Astrocyte of the cerebellum (primary cell): ENCODE results near the gene AURKAIP1.
A peak's percentile ranks its signal among the peaks of the same experiment; 100 is the strongest.

Source experiments
- DNase-seq: peaks from one replicate; pipeline ENCODE4 v3.0.0-alpha.2; 2011; ENCODE audit warnings: low read depth
- H3K4me3 ChIP-seq: 2 replicates; pipeline ENCODE4 v1.5.1; 2011; ENCODE audit warnings: mild to moderate bottlenecking, low read depth, low read length, moderate library complexity
- CTCF ChIP-seq: IDR thresholded peaks from 2 replicates; pipeline ENCODE4 v1.5.1; 2012; ENCODE audit warnings: low read length, low read depth, moderate library complexity, mild to moderate bottlenecking; ENCODE audit errors: missing control alignments
- in situ Hi-C: cut with HindIII; loops from 2 replicates; pipeline ENCODE4 v1.10.0; 2017; ENCODE audit warnings: low sequenced_read_pairs

The AURKAIP1 gene

GRCh38 chr1:1344655-1345361 lies 30.2 kb downstream of the AURKAIP1 start:
- no peak overlapping the region for H3K4me3 ChIP-seq
- DNase-seq: no peak
- in situ Hi-C loops: no loop called here
- TF ChIP-seq CTCF: peak; percentile 43

- H3K4me3 ChIP-seq: no peak overlapping the region
- TF ChIP-seq CTCF: no peak
- DNase-seq: no peak
- in situ Hi-C loops: no loop called here
Observed at GRCh38 chr1:1343811-1344421, 31.1 kb downstream of the AURKAIP1 start.

GRCh38 chr1:1342584-1343115 lies 32.4 kb downstream of the AURKAIP1 start:
- no peak for DNase-seq
- in situ Hi-C loops: no loop called here
- TF ChIP-seq CTCF: no peak
- H3K4me3 ChIP-seq: no peak overlapping the region

- no peak for DNase-seq
- no peak for TF ChIP-seq CTCF
- H3K4me3 ChIP-seq: no peak overlapping the region
- in situ Hi-C loops: no loop called here
Observed at GRCh38 chr1:1342061-1342562, 32.9 kb downstream of the AURKAIP1 start.

- in situ Hi-C loops: no loop called here
- no peak for DNase-seq
- H3K4me3 ChIP-seq: no peak overlapping the region
- TF ChIP-seq CTCF: no peak
Observed at GRCh38 chr1:1341549-1342021, 33.4 kb downstream of the AURKAIP1 start.

- DNase-seq: no peak
- no peak overlapping the region for H3K4me3 ChIP-seq
- TF ChIP-seq CTCF: no peak
- in situ Hi-C loops: no loop called here
Observed at GRCh38 chr1:1340791-1341548, 34.0 kb downstream of the AURKAIP1 start.
